Psoas muscle (tissue), 8 donors: ENCODE data around the gene HS6ST3. TPM values are rescaled to one million over a fixed set of nuclear protein-coding genes. Genes with fewer than 3 reads are reported as not detected.

Experiments used
- ATAC-seq, 4 donors: fragments of 200-7000 bp; cut with Tn5 transposase; one replicate each; pipeline ENCODE4 v1.9.1; 2020; ENCODE audit warnings: moderate library complexity in 3 of 4, mild to moderate bottlenecking in 2 of 4
- DNase-seq, 2 donors: peaks; one replicate each; pipeline ENCODE4 v3.0.0-alpha.2; 2020
- H3K27ac ChIP-seq: fragments of 200-600 bp; one replicate; pipeline ENCODE4 v1.8.0; 2022
- H3K27me3 ChIP-seq, 3 donors: fragments of 200-600 bp in 1 of 3; one replicate each; pipeline versions ENCODE4 v1.6.1 to v1.8.0; 2013 to 2022; ENCODE audit warnings: low read length in 2 of 3, mild to moderate bottlenecking in 2 of 3, moderate library complexity in 1 of 3; ENCODE audit not compliant: insufficient read depth in 3 of 3
- H3K36me3 ChIP-seq, 2 donors: fragments of 200-600 bp in 1 of 2; one replicate each; pipeline versions ENCODE4 v1.6.1 to v1.8.0; 2013 to 2022; ENCODE audit warnings: low read depth in 1 of 2, mild to moderate bottlenecking in 1 of 2, moderate library complexity in 1 of 2; ENCODE audit not compliant: insufficient read depth in 1 of 2
- H3K4me1 ChIP-seq: fragments of 200-600 bp; one replicate; pipeline ENCODE4 v1.8.0; 2022
- H3K4me3 ChIP-seq: fragments of 200-600 bp; one replicate; pipeline ENCODE4 v1.8.0; 2022; ENCODE audit warnings: mild to moderate bottlenecking
- H3K9me3 ChIP-seq: fragments of 200-600 bp; one replicate; pipeline ENCODE4 v1.8.0; 2022
- CTCF ChIP-seq: fragments of 200-600 bp; IDR thresholded peaks from one replicate; pipeline ENCODE4 v1.8.0; 2022; ENCODE audit warnings: antibody characterized with exemption
- WGBS, 3 donors: extraction: QIAGEN DNeasy Blood & Tissue Kit; methylation state at CpG; one replicate each; pipeline versions ENCODE4 v1.1.6 to v1.1.7; 2013; 5-methylcytosine and 5-hydroxymethylcytosine counted together
- intact Hi-C, 2 donors: fragments of 100-400 bp; cut with DNase I; formaldehyde crosslinking; loops; one replicate each; pipeline versions ENCODE4 v1.11.0 to v1.14.2; 2022
- polyA plus RNA-seq, 3 donors: library from polyadenylated mRNA; stranded (reverse); fragments of 200-250 nt; gene quantifications; one replicate each; pipeline ENCODE4 v1.2.3, GENCODE V29; 2013
- total RNA-seq, 4 donors: library from RNA; stranded (reverse); fragmentation: NEBNext Ultra II Directional in 2 of 4; extraction: Animal tissue kit (Norgen Biotek cat#: 25700) in 2 of 4; gene quantifications; one replicate each; pipeline versions ENCODE4 v1.2.1 to v1.2.4, GENCODE V29; 2021 to 2023
- donor health status: healthy with polysubstance abuse.
- donor health status: DM: no; HTN: no; CAD: no; lungs with moderate emphysema.
- donor health status: Bipolar disorder and iron deficiency.
- donor health status: healthy.
- donor health status: DM: yes; HTN: yes; CAD: no.
- donor health status: DM: no; HTN: no; CAD: no.
- donor health status: DM: no; HTN: no; CAD: no.
- donor health status: DM: yes; HTN: yes; CAD: no.

Gene HS6ST3
- total and polyA plus RNA-seq, 7 donors, result 0.01 to 0.58 (median 0.10) TPM

GRCh38 chr13:96621634-96622183 lies 531.8 kb downstream of the HS6ST3 start:
- intact Hi-C loops, result no loop called here
- TF ChIP-seq CTCF, result no peak
- no peak for DNase-seq
- ATAC-seq, result no peak
- H3K4me3 ChIP-seq, result no peak overlapping the region
- no peaks in the 10 kb centered on the region for H3K9me3 ChIP-seq
- no peaks in the 10 kb centered on the region for H3K27me3 ChIP-seq
- H3K36me3 ChIP-seq, result no peaks in the 10 kb centered on the region
- WGBS, 3 donors, result 64 to 69% (median 67%) methylated on average over 3 of the region's 3 CpGs
- H3K27ac ChIP-seq, result no peak overlapping the region
- H3K4me1 ChIP-seq, result no peaks in the 10 kb centered on the region

GRCh38 chr13:96629331-96629730 lies 539.4 kb downstream of the HS6ST3 start:
- Histone ChIP-seq H3K9me3 (no peaks in the 10 kb centered on the region), H3K4me3 (no peak overlapping the region), H3K27me3 (no peaks in the 10 kb centered on the region), H3K27ac (no peak overlapping the region), H3K36me3 (no peaks in the 10 kb centered on the region), H3K4me1 (no peaks in the 10 kb centered on the region)
- WGBS, 3 donors, result 75 to 83% (median 82%) methylated on average over 2 of the region's 2 CpGs
- no peak for ATAC-seq
- intact Hi-C loops, result no loop called here
- TF ChIP-seq CTCF, result no peak
- no peak for DNase-seq

- H3K9me3 ChIP-seq, result no peaks in the 10 kb centered on the region
- H3K27ac ChIP-seq, result no peak overlapping the region
- no peak overlapping the region for H3K4me3 ChIP-seq
- ATAC-seq (no peak), DNase-seq (no peak)
- TF ChIP-seq CTCF, result no peak
- 89 to 91% (median 89%) methylated on average over 11 of the region's 11 CpGs for WGBS, 3 donors
- no peaks in the 10 kb centered on the region for H3K27me3 ChIP-seq
- H3K36me3 ChIP-seq, result no peaks in the 10 kb centered on the region
- no peaks in the 10 kb centered on the region for H3K4me1 ChIP-seq
- intact Hi-C loops, result no loop called here
Observed at GRCh38 chr13:96632536-96633320, 542.8 kb downstream of the HS6ST3 start.

- Histone ChIP-seq H3K36me3 (no peaks in the 10 kb centered on the region), H3K27ac (no peak overlapping the region), H3K9me3 (no peaks in the 10 kb centered on the region), H3K4me3 (no peak overlapping the region), H3K4me1 (no peaks in the 10 kb centered on the region), H3K27me3 (no peaks in the 10 kb centered on the region)
- DNase-seq, result no peak
- intact Hi-C loops, result no loop called here
- no peak for TF ChIP-seq CTCF
- 65 to 80% (median 71%) methylated on average over 4 of the region's 4 CpGs for WGBS, 3 donors
- ATAC-seq, result no peak
Observed at GRCh38 chr13:96636001-96636709, 546.2 kb downstream of the HS6ST3 start.
